Trophoblast cell (in vitro differentiated cells and primary cell): ENCODE data around the gene KRTAP1-5.

ENCODE experiments used
- DNase-seq, 2 donors: peaks; one replicate each; pipeline ENCODE4 v3.0.0-alpha.2; 2016
- H2AFZ ChIP-seq: 2 replicates; pipeline ENCODE4 v1.6.1; 2013; ENCODE audit warnings: low read length, moderate library complexity, mild to moderate bottlenecking; ENCODE audit not compliant: insufficient read depth, poor library complexity
- H2AK5ac ChIP-seq: 2 replicates; pipeline ENCODE4 v1.6.1; 2013; ENCODE audit warnings: mild to moderate bottlenecking, low read length
- H2BK120ac ChIP-seq: 2 replicates; pipeline ENCODE4 v1.6.1; 2013; ENCODE audit warnings: low read length, mild to moderate bottlenecking, moderate library complexity; ENCODE audit not compliant: insufficient read depth, poor library complexity
- H2BK12ac ChIP-seq: 2 replicates; pipeline ENCODE4 v1.6.1; 2013; ENCODE audit warnings: mild to moderate bottlenecking, low read length, moderate library complexity
- H2BK5ac ChIP-seq: 2 replicates; pipeline ENCODE4 v1.6.1; 2013; ENCODE audit warnings: low read length, low read depth, moderate library complexity, mild to moderate bottlenecking; ENCODE audit not compliant: poor library complexity
- H3K14ac ChIP-seq: 2 replicates; pipeline ENCODE4 v1.6.1; 2013; ENCODE audit warnings: mild to moderate bottlenecking, low read length
- H3K18ac ChIP-seq: 2 replicates; pipeline ENCODE4 v1.6.1; 2013; ENCODE audit warnings: mild to moderate bottlenecking, low read length
- H3K23ac ChIP-seq: 2 replicates; pipeline ENCODE4 v1.6.1; 2013; ENCODE audit warnings: low read length
- H3K27ac ChIP-seq: 2 replicates; pipeline ENCODE4 v1.5.1; 2013; ENCODE audit warnings: low read depth, mild to moderate bottlenecking, inconsistent platforms, low read length, moderate library complexity
- H3K27me3 ChIP-seq: 2 replicates; pipeline ENCODE4 v1.6.1; 2013; ENCODE audit warnings: inconsistent platforms, mild to moderate bottlenecking, low read length, moderate library complexity; ENCODE audit not compliant: insufficient read depth
- H3K36me3 ChIP-seq, 2 experiments: 1 replicate in 1 of 2; 2 replicates in 1 of 2; pipeline ENCODE4 v1.6.1; 2013; ENCODE audit warnings: low read length in 2 of 2, mild to moderate bottlenecking in 2 of 2, moderate library complexity in 1 of 2; ENCODE audit not compliant: insufficient read depth in 2 of 2, control insufficient read depth in 1 of 2
- H3K4ac ChIP-seq: 2 replicates; pipeline ENCODE4 v1.6.1; 2013; ENCODE audit warnings: low read depth, mild to moderate bottlenecking, low read length, moderate library complexity
- H3K4me1 ChIP-seq, 2 experiments: 1 replicate in 1 of 2; 2 replicates in 1 of 2; pipeline ENCODE4 v1.6.1; 2013; ENCODE audit warnings: low read length in 2 of 2, mild to moderate bottlenecking in 2 of 2, moderate library complexity in 1 of 2; ENCODE audit not compliant: insufficient read depth in 2 of 2, control insufficient read depth in 1 of 2
- H3K4me2 ChIP-seq: 2 replicates; pipeline ENCODE4 v1.6.1; 2013; ENCODE audit warnings: inconsistent platforms, mild to moderate bottlenecking, low read length, moderate library complexity
- H3K4me3 ChIP-seq: 2 replicates; pipeline ENCODE4 v1.5.1; 2013; ENCODE audit warnings: mild to moderate bottlenecking, low read depth, low read length, inconsistent platforms
- H3K79me1 ChIP-seq: one replicate; pipeline ENCODE4 v1.6.1; 2013; ENCODE audit warnings: low read length
- H3K79me2 ChIP-seq: 2 replicates; pipeline ENCODE4 v1.6.1; 2013; ENCODE audit warnings: low read length, mild to moderate bottlenecking; ENCODE audit not compliant: control insufficient read depth, insufficient read depth, poor library complexity
- H3K9ac ChIP-seq: 2 replicates; pipeline ENCODE4 v1.6.1; 2013; ENCODE audit warnings: mild to moderate bottlenecking, low read length
- H3K9me3 ChIP-seq: 2 replicates; pipeline ENCODE4 v1.6.1; 2013; ENCODE audit warnings: low read depth, mild to moderate bottlenecking, control low read depth, inconsistent platforms, low read length; ENCODE audit not compliant: insufficient read depth
- H4K12ac ChIP-seq: 2 replicates; pipeline ENCODE4 v1.6.1; 2013; ENCODE audit warnings: low read depth, mild to moderate bottlenecking, low read length, moderate library complexity
- H4K8ac ChIP-seq: 2 replicates; pipeline ENCODE4 v1.6.1; 2013; ENCODE audit warnings: low read depth, mild to moderate bottlenecking, low read length, moderate library complexity
- H4K91ac ChIP-seq: one replicate; pipeline ENCODE4 v1.6.1; 2013; ENCODE audit warnings: low read depth, mild to moderate bottlenecking, low read length, moderate library complexity
- WGBS: extraction: QIAGEN DNeasy Blood & Tissue Kit; methylation state at CpG from one replicate; pipeline ENCODE4 v1.1.7; 2013; ENCODE audit warnings: missing lambda C conversion rate; ENCODE audit not compliant: insufficient read length, insufficient coverage; ENCODE audit errors: extremely low coverage; 5-methylcytosine and 5-hydroxymethylcytosine counted together

Gene KRTAP1-5

GRCh38 chr17:40993839-40994238, 33.2 kb downstream of the KRTAP1-5 start, which contains the start of gene KRTAP3-3:
Gene KRTAP3-3 (minus strand): TSS chr17:40994164. CDS start chr17:40994097, 67 bp downstream.
- Histone ChIP-seq H3K79me2 (no peaks in the 10 kb centered on the region), H3K9me3 (no peaks in the 10 kb centered on the region), H3K4me2 (no peak within 1 kb of the TSS), H3K18ac (no peak within 1 kb of the TSS), H2BK120ac (no peak within 1 kb of the TSS), H4K8ac (no peak within 1 kb of the TSS), H3K4ac (no peak within 1 kb of the TSS), H3K27ac (no peak within 1 kb of the TSS), H3K23ac (no peak within 1 kb of the TSS), H3K4me1 (no peaks in the 10 kb centered on the region), H3K9ac (no peak within 1 kb of the TSS), H2BK12ac (no peak within 1 kb of the TSS), H2BK5ac (no peak within 1 kb of the TSS), H2AFZ (no peak within 1 kb of the TSS), H3K79me1 (no peaks in the 10 kb centered on the region), H3K27me3 (no peaks in the 10 kb centered on the region), H4K91ac (no peak within 1 kb of the TSS), H4K12ac (no peak within 1 kb of the TSS), H2AK5ac (no peak within 1 kb of the TSS), H3K4me3 (no peak within 1 kb of the TSS), H3K14ac (no peak within 1 kb of the TSS), H3K36me3 (no peaks in the 10 kb centered on the region)
- WGBS: no CpG with 5 or more reads among the region's 4 CpGs
- no peak for DNase-seq

GRCh38 chr17:40993084-40993483, 33.9 kb downstream of the KRTAP1-5 start:
- Histone ChIP-seq H2BK120ac (no peak overlapping the region), H3K79me1 (no peaks in the 10 kb centered on the region), H3K27me3 (no peaks in the 10 kb centered on the region), H3K4ac (no peak overlapping the region), H3K4me2 (no peak overlapping the region), H3K4me1 (no peaks in the 10 kb centered on the region), H4K8ac (no peak overlapping the region), H4K12ac (no peak overlapping the region), H2BK12ac (no peak overlapping the region), H3K79me2 (no peaks in the 10 kb centered on the region), H3K36me3 (no peaks in the 10 kb centered on the region), H3K4me3 (no peak overlapping the region), H2AFZ (no peak overlapping the region), H2BK5ac (no peak overlapping the region), H3K27ac (no peak overlapping the region), H3K9me3 (no peaks in the 10 kb centered on the region), H3K14ac (no peak overlapping the region), H3K23ac (no peak overlapping the region), H3K9ac (no peak overlapping the region), H2AK5ac (no peak overlapping the region), H4K91ac (no peak overlapping the region), H3K18ac (no peak overlapping the region)
- WGBS: no CpG with 5 or more reads among the region's 2 CpGs
- DNase-seq: no peak

- no peak overlapping the region for H4K8ac ChIP-seq
- no peak overlapping the region for H2BK12ac ChIP-seq
- no peaks in the 10 kb centered on the region for H3K4me1 ChIP-seq
- H3K27ac ChIP-seq: no peak overlapping the region
- H2AFZ ChIP-seq: no peak overlapping the region
- H4K12ac ChIP-seq: no peak overlapping the region
- no peak overlapping the region for H3K14ac ChIP-seq
- no peaks in the 10 kb centered on the region for H3K27me3 ChIP-seq
- no peak overlapping the region for H2BK120ac ChIP-seq
- no peak overlapping the region for H4K91ac ChIP-seq
- no peak overlapping the region for H3K4ac ChIP-seq
- H3K4me3 ChIP-seq: no peak overlapping the region
- no CpG with 5 or more reads among the region's 3 CpGs for WGBS
- no peak overlapping the region for H3K4me2 ChIP-seq
- no peak overlapping the region for H3K18ac ChIP-seq
- no peak overlapping the region for H2BK5ac ChIP-seq
- no peak overlapping the region for H2AK5ac ChIP-seq
- no peak for DNase-seq
- no peaks in the 10 kb centered on the region for H3K36me3 ChIP-seq
- no peak overlapping the region for H3K9ac ChIP-seq
- no peaks in the 10 kb centered on the region for H3K9me3 ChIP-seq
- H3K79me1 ChIP-seq: no peaks in the 10 kb centered on the region
- H3K23ac ChIP-seq: no peak overlapping the region
- no peaks in the 10 kb centered on the region for H3K79me2 ChIP-seq
Measured at GRCh38 chr17:40992666-40993065, 34.3 kb downstream of the KRTAP1-5 start.

GRCh38 chr17:40986920-40987319, 40.1 kb downstream of the KRTAP1-5 start:
- no peak overlapping the region for H3K4me3 ChIP-seq
- no peaks in the 10 kb centered on the region for H3K79me2 ChIP-seq
- H3K27me3 ChIP-seq: no peaks in the 10 kb centered on the region

More at GRCh38 chr17:40986920-40987319, 40.1 kb downstream of the KRTAP1-5 start:
- no peak overlapping the region for H4K91ac ChIP-seq
- H4K8ac ChIP-seq: no peak overlapping the region
- no peak overlapping the region for H2BK5ac ChIP-seq
- no peak overlapping the region for H3K23ac ChIP-seq
- H3K18ac ChIP-seq: no peak overlapping the region
- no peaks in the 10 kb centered on the region for H3K9me3 ChIP-seq
- no peak overlapping the region for H2AFZ ChIP-seq
- H4K12ac ChIP-seq: no peak overlapping the region
- no peak overlapping the region for H2BK120ac ChIP-seq
- no peak overlapping the region for H3K14ac ChIP-seq
- no peak overlapping the region for H3K27ac ChIP-seq
- H3K4ac ChIP-seq: no peak overlapping the region
- no CpG with 5 or more reads among the region's 8 CpGs for WGBS
- no peak for DNase-seq
- no peak overlapping the region for H3K4me2 ChIP-seq
- no peak overlapping the region for H3K9ac ChIP-seq
- no peak overlapping the region for H2AK5ac ChIP-seq
- no peaks in the 10 kb centered on the region for H3K79me1 ChIP-seq
- peaks cover 0 to 3% of the 10 kb centered on the region in 2 experiments for H3K4me1 ChIP-seq
- no peak overlapping the region for H2BK12ac ChIP-seq
- no peaks in the 10 kb centered on the region for H3K36me3 ChIP-seq
